WERI-Rb-1 (cell line): ENCODE results near the gene ZDHHC19.

Experiments
- DNase-seq: peaks from one replicate; pipeline ENCODE4 v3.0.0-alpha.2; 2020
- H3K27ac ChIP-seq: fragments of 250-450 bp; sonication (Bioruptor Pico); 2 replicates; pipeline ENCODE4 v1.5.1; 2020; ENCODE audit warnings: mild to moderate bottlenecking, moderate library complexity
- H3K27me3 ChIP-seq: fragments of 250-450 bp; sonication (Bioruptor Pico); 2 replicates; pipeline ENCODE4 v1.5.1; 2021; ENCODE audit warnings: mild to moderate bottlenecking, low read depth, moderate library complexity; ENCODE audit not compliant: insufficient read depth, severe bottlenecking
- H3K36me3 ChIP-seq: fragments of 250-450 bp; sonication (Bioruptor Pico); 2 replicates; pipeline ENCODE4 v1.5.1; 2020; ENCODE audit warnings: mild to moderate bottlenecking, moderate library complexity
- H3K4me3 ChIP-seq: 2 replicates; pipeline ENCODE4 v1.5.1; 2011; ENCODE audit warnings: low read depth, mild to moderate bottlenecking, control low read depth, low read length
- H3K9me3 ChIP-seq: fragments of 250-450 bp; sonication (Bioruptor Pico); 2 replicates; pipeline ENCODE4 v1.5.1; 2021; ENCODE audit warnings: mild to moderate bottlenecking, moderate library complexity; ENCODE audit not compliant: severe bottlenecking
- TF ChIP-seq, protein P1 (sequence below): IDR thresholded peaks from 2 replicates; pipeline ENCODE4 v1.5.1; 2011; ENCODE audit warnings: low read depth, mild to moderate bottlenecking, control low read depth, inconsistent platforms, low read length

Gene ZDHHC19

DNA sequence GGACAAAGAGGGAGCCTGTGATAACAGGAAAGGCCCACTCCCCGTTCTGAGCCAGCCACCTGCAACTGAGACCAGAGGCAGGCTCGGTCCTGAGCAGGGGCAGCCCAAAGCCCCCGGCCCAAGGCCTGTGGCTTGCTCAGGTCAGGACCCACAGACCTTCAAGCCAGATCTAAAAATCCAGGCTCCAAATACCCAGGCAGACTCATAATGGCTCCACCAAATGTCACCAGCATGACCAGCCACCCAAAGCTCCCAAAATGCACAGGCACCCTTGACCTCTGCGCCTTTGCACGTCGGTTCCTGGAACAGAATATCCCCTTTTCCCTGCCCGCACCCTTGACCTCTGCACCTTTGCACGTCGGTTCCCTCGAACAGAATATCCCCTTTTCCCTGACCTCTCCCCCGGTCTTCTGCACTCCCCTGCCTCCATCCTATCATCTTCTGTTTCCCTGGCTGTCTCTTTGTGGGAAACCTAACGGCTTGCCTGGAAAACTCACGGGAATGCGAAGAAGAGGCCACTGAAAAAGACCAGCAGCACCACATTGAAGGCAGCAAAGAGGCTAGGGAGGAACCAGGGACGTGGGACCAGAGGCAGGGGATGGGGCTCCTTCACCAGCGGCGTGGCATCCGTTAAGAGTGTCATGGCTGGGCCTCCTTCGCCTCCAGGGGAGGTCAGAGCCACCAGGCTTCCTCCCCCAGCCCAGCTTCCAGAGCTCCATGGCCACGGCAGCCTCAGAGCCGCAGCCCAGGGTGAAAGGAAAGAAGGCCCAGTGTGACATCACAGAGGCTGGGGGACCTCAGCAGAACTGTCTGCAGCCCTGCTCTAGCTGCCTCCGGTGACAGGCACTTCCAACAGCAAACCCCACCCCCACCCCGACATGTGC, at the start of gene ZDHHC19:
Gene ZDHHC19 (minus strand): TSS at position 728 of the 884 bp plus-strand sequence. CDS start 85 bp downstream, at position 643.
- Histone ChIP-seq H3K4me3 (no peak within 1 kb of the TSS), H3K36me3 (no peaks in the 10 kb centered on the region), H3K27ac (no peak within 1 kb of the TSS), H3K9me3 (no peaks in the 10 kb centered on the region), H3K27me3 (no peaks in the 10 kb centered on the region)
- no peak for DNase-seq
- TF ChIP-seq, protein P1, sequence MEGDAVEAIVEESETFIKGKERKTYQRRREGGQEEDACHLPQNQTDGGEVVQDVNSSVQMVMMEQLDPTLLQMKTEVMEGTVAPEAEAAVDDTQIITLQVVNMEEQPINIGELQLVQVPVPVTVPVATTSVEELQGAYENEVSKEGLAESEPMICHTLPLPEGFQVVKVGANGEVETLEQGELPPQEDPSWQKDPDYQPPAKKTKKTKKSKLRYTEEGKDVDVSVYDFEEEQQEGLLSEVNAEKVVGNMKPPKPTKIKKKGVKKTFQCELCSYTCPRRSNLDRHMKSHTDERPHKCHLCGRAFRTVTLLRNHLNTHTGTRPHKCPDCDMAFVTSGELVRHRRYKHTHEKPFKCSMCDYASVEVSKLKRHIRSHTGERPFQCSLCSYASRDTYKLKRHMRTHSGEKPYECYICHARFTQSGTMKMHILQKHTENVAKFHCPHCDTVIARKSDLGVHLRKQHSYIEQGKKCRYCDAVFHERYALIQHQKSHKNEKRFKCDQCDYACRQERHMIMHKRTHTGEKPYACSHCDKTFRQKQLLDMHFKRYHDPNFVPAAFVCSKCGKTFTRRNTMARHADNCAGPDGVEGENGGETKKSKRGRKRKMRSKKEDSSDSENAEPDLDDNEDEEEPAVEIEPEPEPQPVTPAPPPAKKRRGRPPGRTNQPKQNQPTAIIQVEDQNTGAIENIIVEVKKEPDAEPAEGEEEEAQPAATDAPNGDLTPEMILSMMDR: no peak

- Histone ChIP-seq H3K27ac (no peak overlapping the region), H3K4me3 (no peak overlapping the region), H3K9me3 (no peaks in the 10 kb centered on the region), H3K27me3 (no peaks in the 10 kb centered on the region), H3K36me3 (no peaks in the 10 kb centered on the region)
- DNase-seq: no peak
- TF ChIP-seq, protein P1: no peak
These were observed 49.6 kb upstream of the ZDHHC19 start for GRCh38 chr3:196260784-196261183.

DNA sequence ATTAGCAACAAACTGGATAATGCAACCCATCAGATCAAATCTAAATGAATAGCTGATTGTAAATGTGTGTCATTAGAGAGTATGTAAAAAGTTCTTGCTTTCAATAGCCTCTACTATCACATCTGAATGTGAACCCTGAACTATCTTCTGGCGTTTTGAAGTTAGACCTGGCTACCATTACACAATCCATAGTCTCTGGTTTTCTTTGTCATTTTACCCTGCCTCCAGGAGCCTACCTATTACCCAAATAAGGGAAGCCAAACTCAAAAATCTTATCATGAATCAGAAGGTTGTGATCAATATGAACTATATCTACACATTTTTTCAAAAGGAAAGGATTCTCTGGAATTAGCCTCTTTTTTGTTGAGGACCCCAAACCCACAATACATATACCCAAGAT, 44.6 kb upstream of the ZDHHC19 start:
- DNase-seq: no peak
- no peaks in the 10 kb centered on the region for H3K9me3 ChIP-seq
- H3K27me3 ChIP-seq: no peaks in the 10 kb centered on the region
- TF ChIP-seq, protein P1: no peak
- no peak overlapping the region for H3K4me3 ChIP-seq
- no peaks in the 10 kb centered on the region for H3K36me3 ChIP-seq
- H3K27ac ChIP-seq: no peak overlapping the region

GRCh38 chr3:196254376-196255283, 43.4 kb upstream of the ZDHHC19 start:
- Histone ChIP-seq H3K27ac (no peak overlapping the region), H3K9me3 (no peaks in the 10 kb centered on the region), H3K4me3 (no peak overlapping the region), H3K36me3 (no peaks in the 10 kb centered on the region), H3K27me3 (no peaks in the 10 kb centered on the region)
- no peak for DNase-seq
- TF ChIP-seq, protein P1: no peak

GRCh38 chr3:196251918-196252317, 40.7 kb upstream of the ZDHHC19 start:
- H3K36me3 ChIP-seq: no peaks in the 10 kb centered on the region
- TF ChIP-seq, protein P1: no peak

More at GRCh38 chr3:196251918-196252317, 40.7 kb upstream of the ZDHHC19 start:
- Histone ChIP-seq H3K4me3 (no peak overlapping the region), H3K27ac (no peak overlapping the region), H3K9me3 (no peaks in the 10 kb centered on the region), H3K27me3 (no peaks in the 10 kb centered on the region)
- no peak for DNase-seq
